Subcutaneous adipose tissue (tissue), 4 donors: Measurements from ENCODE around the gene STAT5A. TPM values are rescaled to one million over a fixed set of nuclear protein-coding genes. Genes with fewer than 3 reads are reported as not detected.

Source experiments
- CTCF ChIP-seq: fragments of 450-650 bp; IDR thresholded peaks from one replicate; pipeline ENCODE4 v1.5.1; 2016; ENCODE audit warnings: low read depth, mild to moderate bottlenecking, control low read depth, antibody characterized with exemption, moderate library complexity
- total RNA-seq, 4 donors: library from RNA; depleted of rRNA; stranded (reverse); fragments of >200 nt; gene quantifications; one replicate each; pipeline ENCODE4 v1.1.0, GENCODE V29; 2016

STAT5A gene
- total RNA-seq, 4 donors from 2014 or later, result 158 to 721 (median 285) TPM

GRCh38 chr17:42342242-42343008, 54.1 kb downstream of the STAT5A start:
- no peak for TF ChIP-seq CTCF

- no peak for TF ChIP-seq CTCF
Observed at GRCh38 chr17:42345396-42346073, 57.2 kb downstream of the STAT5A start.

GRCh38 chr17:42346481-42346880, 58.2 kb downstream of the STAT5A start:
- TF ChIP-seq CTCF, result no peak

- TF ChIP-seq CTCF, result no peak
Observed at GRCh38 chr17:42347198-42347597, 58.9 kb downstream of the STAT5A start.

- no peak for TF ChIP-seq CTCF
Observed at GRCh38 chr17:42347606-42348005, 59.3 kb downstream of the STAT5A start.

GRCh38 chr17:42348104-42348503, 59.8 kb downstream of the STAT5A start:
- TF ChIP-seq CTCF, result no peak
